ENCODE results near the gene ELF2.
"Not testable (repeated sequence)": the region's sequence is repeated elsewhere in the genome, so short reads cannot be mapped to it uniquely, and the experiment has no call there.

ELF2 gene

GRCh38 chr4:139076016-139076744, 100.8 kb downstream of the ELF2 start:
- no peaks in the 10 kb centered on the region for H3K9me3 ChIP-seq (ENCODE audit: insufficient read depth, low read length, severe bottlenecking)
- DNase-seq (no peak), ATAC-seq (ENCODE audit: insufficient read depth, low read depth) (no peak)
- H3K4me1 ChIP-seq (ENCODE audit: insufficient read depth, low read length) = peaks cover 4% of the 10 kb centered on the region; the same call in 1 of the 2 replicates
- peaks cover 99% of the 10 kb centered on the region for H3K79me2 ChIP-seq (ENCODE audit: insufficient read depth, low read length)
- H3K4me2 ChIP-seq (ENCODE audit: insufficient read depth, low read length) = no peak overlapping the region
- H3K4me3 ChIP-seq (ENCODE audit: low read depth in 1 of 2, low read length in 2 of 2) = no peak overlapping the region
- no peaks in the 10 kb centered on the region for H3K27me3 ChIP-seq (ENCODE audit: insufficient read depth, low read length, poor library complexity)
- no peak overlapping the region for H2AFZ ChIP-seq (ENCODE audit: low read depth, low read length)
- peaks cover 78% of the 10 kb centered on the region; the same call in 1 of the 2 replicates for H4K20me1 ChIP-seq (ENCODE audit: insufficient read depth, low read length)
- no peak overlapping the region for H3K9ac ChIP-seq (ENCODE audit: low read depth, low read length)
- no peak overlapping the region for H3K27ac ChIP-seq (ENCODE audit: low read length)
- peaks cover 30% of the 10 kb centered on the region for H3K36me3 ChIP-seq (ENCODE audit: insufficient read depth, low read length)
- TF ChIP-seq EZH2 (IDR thresholded peaks at IDR 0.05; ENCODE audit: borderline replicate concordance, low read depth, low read length, severe bottlenecking) = no peak
- TF ChIP-seq, protein P1, sequence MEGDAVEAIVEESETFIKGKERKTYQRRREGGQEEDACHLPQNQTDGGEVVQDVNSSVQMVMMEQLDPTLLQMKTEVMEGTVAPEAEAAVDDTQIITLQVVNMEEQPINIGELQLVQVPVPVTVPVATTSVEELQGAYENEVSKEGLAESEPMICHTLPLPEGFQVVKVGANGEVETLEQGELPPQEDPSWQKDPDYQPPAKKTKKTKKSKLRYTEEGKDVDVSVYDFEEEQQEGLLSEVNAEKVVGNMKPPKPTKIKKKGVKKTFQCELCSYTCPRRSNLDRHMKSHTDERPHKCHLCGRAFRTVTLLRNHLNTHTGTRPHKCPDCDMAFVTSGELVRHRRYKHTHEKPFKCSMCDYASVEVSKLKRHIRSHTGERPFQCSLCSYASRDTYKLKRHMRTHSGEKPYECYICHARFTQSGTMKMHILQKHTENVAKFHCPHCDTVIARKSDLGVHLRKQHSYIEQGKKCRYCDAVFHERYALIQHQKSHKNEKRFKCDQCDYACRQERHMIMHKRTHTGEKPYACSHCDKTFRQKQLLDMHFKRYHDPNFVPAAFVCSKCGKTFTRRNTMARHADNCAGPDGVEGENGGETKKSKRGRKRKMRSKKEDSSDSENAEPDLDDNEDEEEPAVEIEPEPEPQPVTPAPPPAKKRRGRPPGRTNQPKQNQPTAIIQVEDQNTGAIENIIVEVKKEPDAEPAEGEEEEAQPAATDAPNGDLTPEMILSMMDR (IDR thresholded peaks at IDR 0.05; ENCODE audit: borderline replicate concordance, extremely low read depth, low read length, poor library complexity, severe bottlenecking) = no peak

GRCh38 chr4:139060591-139060990, 116.4 kb downstream of the ELF2 start:
- no peak overlapping the region for H3K4me2 ChIP-seq (ENCODE audit: insufficient read depth, low read length)
- H3K4me3 ChIP-seq (ENCODE audit: low read depth in 1 of 2, low read length in 2 of 2) = no peak overlapping the region
- peaks cover 12% of the 10 kb centered on the region; the same call in 1 of the 2 replicates for H4K20me1 ChIP-seq (ENCODE audit: insufficient read depth, low read length)
- peaks cover 95% of the 10 kb centered on the region for H3K36me3 ChIP-seq (ENCODE audit: insufficient read depth, low read length)
- H3K27ac ChIP-seq (ENCODE audit: low read length) = no peak overlapping the region
- DNase-seq (no peak), ATAC-seq (ENCODE audit: insufficient read depth, low read depth) (no peak)
- no peak for TF ChIP-seq EZH2 (IDR thresholded peaks at IDR 0.05; ENCODE audit: borderline replicate concordance, low read depth, low read length, severe bottlenecking)
- TF ChIP-seq, protein P1 (IDR thresholded peaks at IDR 0.05; ENCODE audit: borderline replicate concordance, extremely low read depth, low read length, poor library complexity, severe bottlenecking) = no peak
- H3K27me3 ChIP-seq (ENCODE audit: insufficient read depth, low read length, poor library complexity) = no peaks in the 10 kb centered on the region
- no peaks in the 10 kb centered on the region for H3K9me3 ChIP-seq (ENCODE audit: insufficient read depth, low read length, severe bottlenecking)
- peaks cover 38% of the 10 kb centered on the region for H3K79me2 ChIP-seq (ENCODE audit: insufficient read depth, low read length)
- H3K4me1 ChIP-seq (ENCODE audit: insufficient read depth, low read length) = no peaks in the 10 kb centered on the region
- no peak overlapping the region for H3K9ac ChIP-seq (ENCODE audit: low read depth, low read length)
- no peak overlapping the region for H2AFZ ChIP-seq (ENCODE audit: low read depth, low read length)

- not testable (repeated sequence) for H3K4me1 ChIP-seq (ENCODE audit: insufficient read depth, low read length); ATAC-seq (ENCODE audit: insufficient read depth, low read depth); H3K9me3 ChIP-seq (ENCODE audit: insufficient read depth, low read length, severe bottlenecking); H3K4me3 ChIP-seq (ENCODE audit: low read depth in 1 of 2, low read length in 2 of 2); H3K4me2 ChIP-seq (ENCODE audit: insufficient read depth, low read length); H3K27ac ChIP-seq (ENCODE audit: low read length); DNase-seq; H3K9ac ChIP-seq (ENCODE audit: low read depth, low read length); H2AFZ ChIP-seq (ENCODE audit: low read depth, low read length); H3K27me3 ChIP-seq (ENCODE audit: insufficient read depth, low read length, poor library complexity)
- Histone ChIP-seq H3K79me2 (ENCODE audit: insufficient read depth, low read length) (peaks cover 51% of the 10 kb centered on the region), H4K20me1 (ENCODE audit: insufficient read depth, low read length) (peaks cover 24% of the 10 kb centered on the region; the same call in 1 of the 2 replicates), H3K36me3 (ENCODE audit: insufficient read depth, low read length) (peaks cover 96% of the 10 kb centered on the region)
These were observed 118.0 kb downstream of the ELF2 start for GRCh38 chr4:139059026-139059425.

DNA sequence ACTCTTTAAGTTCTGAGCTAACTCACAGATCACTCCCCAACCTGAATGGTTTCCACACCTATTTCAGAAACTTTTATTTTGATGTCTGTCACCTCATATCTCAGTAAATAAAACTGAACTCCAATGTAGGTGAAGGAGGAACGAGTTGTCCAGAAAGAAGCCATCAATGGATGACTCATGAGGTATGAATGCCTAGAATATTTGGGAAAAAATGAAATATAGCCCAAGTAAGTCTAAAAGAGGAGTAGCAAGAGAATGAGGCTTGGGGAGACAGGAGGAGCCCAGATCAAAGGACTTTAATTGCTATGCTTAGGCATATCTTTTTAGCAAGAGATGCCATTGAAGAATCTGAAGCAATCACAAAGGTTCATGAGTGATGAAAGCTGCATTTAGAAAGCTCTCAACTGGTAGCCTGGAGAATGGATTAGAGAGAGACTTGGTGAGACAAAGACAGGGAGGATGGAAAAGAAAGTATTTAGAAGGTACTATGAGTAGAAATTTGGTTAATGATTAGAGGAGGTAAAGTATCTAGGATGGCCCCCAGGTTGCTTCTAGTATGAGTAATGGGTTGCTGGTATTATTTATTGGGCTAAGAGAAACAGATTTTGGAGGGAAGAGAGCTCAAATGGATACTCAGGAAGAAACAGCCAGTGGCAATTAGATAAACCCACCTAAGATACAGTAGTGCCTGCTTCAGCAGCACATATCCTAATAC, 122.1 kb downstream of the ELF2 start:
- no peak for TF ChIP-seq EZH2 (IDR thresholded peaks at IDR 0.05; ENCODE audit: borderline replicate concordance, low read depth, low read length, severe bottlenecking)
- TF ChIP-seq, protein P1 (IDR thresholded peaks at IDR 0.05; ENCODE audit: borderline replicate concordance, extremely low read depth, low read length, poor library complexity, severe bottlenecking) = no peak
- ATAC-seq (ENCODE audit: insufficient read depth, low read depth) (no peak), DNase-seq (no peak)
- Histone ChIP-seq H3K27me3 (ENCODE audit: insufficient read depth, low read length, poor library complexity) (no peaks in the 10 kb centered on the region), H4K20me1 (ENCODE audit: insufficient read depth, low read length) (peaks cover 24% of the 10 kb centered on the region; the same call in 1 of the 2 replicates), H3K79me2 (ENCODE audit: insufficient read depth, low read length) (peaks cover 64% of the 10 kb centered on the region), H3K4me3 (ENCODE audit: low read depth in 1 of 2, low read length in 2 of 2) (no peak overlapping the region), H3K4me2 (ENCODE audit: insufficient read depth, low read length) (no peak overlapping the region), H2AFZ (ENCODE audit: low read depth, low read length) (no peak overlapping the region), H3K36me3 (ENCODE audit: insufficient read depth, low read length) (peaks cover 88% of the 10 kb centered on the region), H3K9me3 (ENCODE audit: insufficient read depth, low read length, severe bottlenecking) (no peaks in the 10 kb centered on the region), H3K27ac (ENCODE audit: low read length) (no peak overlapping the region), H3K9ac (ENCODE audit: low read depth, low read length) (no peak overlapping the region), H3K4me1 (ENCODE audit: insufficient read depth, low read length) (no peaks in the 10 kb centered on the region)

All from DND-41 (cell line).